PC-3 (cell line): ENCODE data around the gene HAPLN2. TPM values are rescaled to one million over a fixed set of nuclear protein-coding genes. Genes with fewer than 3 reads are reported as not detected.

Experiments used
- ATAC-seq: fragments of 200-7000 bp; cut with Tn5 transposase; 2 replicates; pipeline ENCODE4 v1.9.1; 2020; ENCODE audit warnings: mild to moderate bottlenecking, moderate library complexity
- BruUV-seq: library from RNA; stranded (reverse); fragments of 400-500 nt; replicated peaks from 2 replicates; lab custom pipeline; 2021; lab: Mats Ljungman, UMichigan
- CTCF ChIA-PET: fragments of 300-600 bp; sonication (Branson Sonifier 250); formaldehyde crosslinking; loops from one replicate; lab custom pipeline; 2022; ENCODE audit warnings: antibody characterized with exemption; lab: Charles Lee
- POLR2A ChIA-PET: fragments of 300-600 bp; sonication (Branson Sonifier 250); formaldehyde crosslinking; loops from one replicate; lab custom pipeline; 2022; ENCODE audit warnings: antibody characterized with exemption; ENCODE audit not compliant: unreplicated experiment; lab: Charles Lee
- DNase-seq: peaks from one replicate; pipeline ENCODE4 v3.0.0-alpha.2; 2015
- H2AFZ ChIP-seq: fragments of 300-600 bp; sonication (generic); 2 replicates; pipeline ENCODE4 v1.6.0; 2016; ENCODE audit warnings: antibody characterized with exemption, low read length
- H3F3A ChIP-seq: fragments of 300-600 bp; sonication (generic); one replicate; pipeline ENCODE4 v1.6.0; 2017; ENCODE audit warnings: antibody characterized with exemption, low read length, control low read depth, mild to moderate bottlenecking; ENCODE audit not compliant: unreplicated experiment
- H3K27ac ChIP-seq: fragments of 300-600 bp; sonication (generic); 2 replicates; pipeline ENCODE4 v1.5.1; 2016; ENCODE audit warnings: mild to moderate bottlenecking, low read length
- H3K27me3 ChIP-seq: fragments of 300-600 bp; sonication (generic); 2 replicates; pipeline ENCODE4 v1.6.1; 2016; ENCODE audit warnings: low read length, mixed read lengths
- H3K36me3 ChIP-seq: fragments of 300-600 bp; sonication (generic); 2 replicates; pipeline ENCODE4 v1.6.1; 2016; ENCODE audit warnings: low read depth, mixed run types, low read length, mixed read lengths
- H3K4me1 ChIP-seq: fragments of 300-600 bp; sonication (generic); 2 replicates; pipeline ENCODE4 v1.5.1; 2016; ENCODE audit warnings: low read length; ENCODE audit not compliant: insufficient read depth
- H3K4me2 ChIP-seq: fragments of 300-600 bp; sonication (generic); 2 replicates; pipeline ENCODE4 v1.6.0; 2016; ENCODE audit warnings: low read length
- H3K4me3 ChIP-seq: fragments of 300-600 bp; sonication (generic); 2 replicates; pipeline ENCODE4 v1.5.1; 2016; ENCODE audit warnings: mild to moderate bottlenecking, low read length, mixed read lengths
- H3K79me2 ChIP-seq: fragments of 300-600 bp; sonication (generic); 2 replicates; pipeline ENCODE4 v1.6.1; 2017; ENCODE audit warnings: low read length, mixed read lengths
- H3K9ac ChIP-seq: fragments of 300-600 bp; sonication (generic); 2 replicates; pipeline ENCODE4 v1.6.0; 2016; ENCODE audit warnings: mild to moderate bottlenecking, low read length
- H3K9me2 ChIP-seq: fragments of 300-600 bp; sonication (generic); replicated peaks from 2 replicates; pipeline ENCODE4 v1.6.1; 2016; ENCODE audit warnings: mixed run types, low read length, mixed read lengths
- H3K9me3 ChIP-seq: fragments of 300-600 bp; sonication (generic); 2 replicates; pipeline ENCODE4 v1.6.1; 2016; ENCODE audit warnings: low read length, mixed read lengths
- H4K20me1 ChIP-seq: fragments of 300-600 bp; sonication (generic); 2 replicates; pipeline ENCODE4 v1.6.1; 2016; ENCODE audit warnings: low read length, mixed read lengths
- EZH2 ChIP-seq: fragments of 300-600 bp; sonication (generic); IDR thresholded peaks from one replicate; pipeline ENCODE4 v1.6.1; 2017; ENCODE audit warnings: antibody characterized with exemption, mild to moderate bottlenecking, low read length; ENCODE audit not compliant: unreplicated experiment
- EZH2phosphoT487 ChIP-seq: fragments of 300-600 bp; sonication (generic); IDR thresholded peaks from 2 replicates; pipeline ENCODE4 v1.6.1; 2018; ENCODE audit warnings: mild to moderate bottlenecking, antibody characterized with exemption, low read length, borderline replicate concordance
- intact Hi-C: fragments of 100-400 bp; cut with micrococcal nuclease; formaldehyde crosslinking; loops from 2 replicates; pipeline ENCODE4 v1.9.0; 2023
- total RNA-seq: library from RNA; depleted of rRNA; stranded (reverse); fragments of >200 nt; gene quantifications from 2 replicates; pipeline ENCODE4 v1.2.3, GENCODE V29; 2014
- TF ChIP-seq, protein P1 (sequence below): fragments of 300-600 bp; sonication (generic); conservative IDR thresholded peaks from 2 replicates; pipeline ENCODE4 v1.5.1; 2017; ENCODE audit warnings: antibody characterized with exemption, low read depth, mild to moderate bottlenecking, low read length

Gene HAPLN2
- total RNA-seq, 1 experiment from 2014 or later: 1.1 TPM

DNA sequence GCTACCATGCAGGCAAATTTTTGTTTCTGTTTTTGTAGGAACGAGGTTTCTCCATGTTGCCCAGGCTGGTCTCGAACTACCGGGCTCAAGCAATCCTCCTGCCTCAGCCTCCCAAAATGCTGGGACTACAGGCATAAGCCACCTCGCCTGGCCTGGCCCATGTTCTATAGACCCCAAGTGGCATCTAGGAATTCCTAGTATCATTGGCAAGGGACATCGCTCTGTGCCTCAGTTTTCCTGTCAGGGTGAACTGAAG lies 43.5 kb downstream of the HAPLN2 start:
- no peak for ATAC-seq

DNA sequence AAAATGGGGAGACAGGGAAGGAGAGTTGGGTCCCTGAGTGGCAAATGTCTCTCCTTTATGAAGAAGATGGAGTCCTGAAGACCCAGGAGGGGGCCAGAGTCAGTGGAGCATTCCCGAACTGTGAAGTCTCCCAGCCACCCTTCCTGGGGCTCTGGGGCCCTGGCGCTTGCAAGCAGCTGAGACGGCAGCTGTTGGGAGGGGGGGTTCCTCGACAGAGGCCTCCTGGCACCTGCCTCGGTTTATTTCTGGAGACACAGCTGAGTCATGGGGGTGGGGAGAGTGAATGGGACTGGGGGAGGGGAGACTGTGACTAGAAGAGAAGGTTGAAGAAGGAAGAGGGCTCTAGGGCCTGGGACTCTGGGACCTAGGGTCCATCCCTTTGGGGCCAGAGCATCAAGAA lies 44.0 kb downstream of the HAPLN2 start:
- Histone ChIP-seq H3K4me1 (peaks cover 41% of the 10 kb centered on the region), H3K27me3 (no peaks in the 10 kb centered on the region), H3K9ac (no peak overlapping the region), H3F3A (peaks cover 5% of the 10 kb centered on the region), H3K9me2 (no peaks in the 10 kb centered on the region), H3K4me2 (no peak overlapping the region), H2AFZ (no peak overlapping the region), H3K36me3 (no peaks in the 10 kb centered on the region), H3K9me3 (no peaks in the 10 kb centered on the region), H4K20me1 (no peaks in the 10 kb centered on the region), H3K79me2 (peaks cover 15% of the 10 kb centered on the region), H3K27ac (no peak overlapping the region), H3K4me3 (no peak overlapping the region)
- POLR2A ChIA-PET: no interaction called here
- CTCF ChIA-PET: no interaction called here
- DNase-seq: no peak
- intact Hi-C loops: no loop called here
- no peak for TF ChIP-seq EZH2phosphoT487
- no peak for TF ChIP-seq EZH2
- TF ChIP-seq, protein P1, sequence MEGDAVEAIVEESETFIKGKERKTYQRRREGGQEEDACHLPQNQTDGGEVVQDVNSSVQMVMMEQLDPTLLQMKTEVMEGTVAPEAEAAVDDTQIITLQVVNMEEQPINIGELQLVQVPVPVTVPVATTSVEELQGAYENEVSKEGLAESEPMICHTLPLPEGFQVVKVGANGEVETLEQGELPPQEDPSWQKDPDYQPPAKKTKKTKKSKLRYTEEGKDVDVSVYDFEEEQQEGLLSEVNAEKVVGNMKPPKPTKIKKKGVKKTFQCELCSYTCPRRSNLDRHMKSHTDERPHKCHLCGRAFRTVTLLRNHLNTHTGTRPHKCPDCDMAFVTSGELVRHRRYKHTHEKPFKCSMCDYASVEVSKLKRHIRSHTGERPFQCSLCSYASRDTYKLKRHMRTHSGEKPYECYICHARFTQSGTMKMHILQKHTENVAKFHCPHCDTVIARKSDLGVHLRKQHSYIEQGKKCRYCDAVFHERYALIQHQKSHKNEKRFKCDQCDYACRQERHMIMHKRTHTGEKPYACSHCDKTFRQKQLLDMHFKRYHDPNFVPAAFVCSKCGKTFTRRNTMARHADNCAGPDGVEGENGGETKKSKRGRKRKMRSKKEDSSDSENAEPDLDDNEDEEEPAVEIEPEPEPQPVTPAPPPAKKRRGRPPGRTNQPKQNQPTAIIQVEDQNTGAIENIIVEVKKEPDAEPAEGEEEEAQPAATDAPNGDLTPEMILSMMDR: no peak
- no TSS peak for BruUV-seq
- no peak for ATAC-seq

More for the DNA sequence above, 43.5 kb downstream of the HAPLN2 start:
- Histone ChIP-seq H3K9me3 (no peaks in the 10 kb centered on the region), H3K27me3 (no peaks in the 10 kb centered on the region), H3K27ac (no peak overlapping the region), H3K4me1 (peaks cover 44% of the 10 kb centered on the region), H3F3A (peaks cover 5% of the 10 kb centered on the region), H3K4me3 (no peak overlapping the region), H3K9ac (no peak overlapping the region), H4K20me1 (no peaks in the 10 kb centered on the region), H3K79me2 (peaks cover 15% of the 10 kb centered on the region), H3K4me2 (no peak overlapping the region), H3K9me2 (no peaks in the 10 kb centered on the region), H3K36me3 (no peaks in the 10 kb centered on the region), H2AFZ (no peak overlapping the region)
- CTCF ChIA-PET: interaction anchor here (0.6 to 1.0 kb wide), 2 partner anchors 13 to 162 kb away, joined by 3 read pairs; no protein-coding TSS in a partner anchor
- no peak for DNase-seq
- POLR2A ChIA-PET: interaction anchor here (0.6 kb wide), 1 partner anchor 14 kb away, joined by 3 read pairs; no protein-coding TSS in a partner anchor
- intact Hi-C loops: no loop called here
- BruUV-seq: no TSS peak
- TF ChIP-seq EZH2 (no peak), EZH2phosphoT487 (no peak)
- TF ChIP-seq, protein P1: no peak

DNA sequence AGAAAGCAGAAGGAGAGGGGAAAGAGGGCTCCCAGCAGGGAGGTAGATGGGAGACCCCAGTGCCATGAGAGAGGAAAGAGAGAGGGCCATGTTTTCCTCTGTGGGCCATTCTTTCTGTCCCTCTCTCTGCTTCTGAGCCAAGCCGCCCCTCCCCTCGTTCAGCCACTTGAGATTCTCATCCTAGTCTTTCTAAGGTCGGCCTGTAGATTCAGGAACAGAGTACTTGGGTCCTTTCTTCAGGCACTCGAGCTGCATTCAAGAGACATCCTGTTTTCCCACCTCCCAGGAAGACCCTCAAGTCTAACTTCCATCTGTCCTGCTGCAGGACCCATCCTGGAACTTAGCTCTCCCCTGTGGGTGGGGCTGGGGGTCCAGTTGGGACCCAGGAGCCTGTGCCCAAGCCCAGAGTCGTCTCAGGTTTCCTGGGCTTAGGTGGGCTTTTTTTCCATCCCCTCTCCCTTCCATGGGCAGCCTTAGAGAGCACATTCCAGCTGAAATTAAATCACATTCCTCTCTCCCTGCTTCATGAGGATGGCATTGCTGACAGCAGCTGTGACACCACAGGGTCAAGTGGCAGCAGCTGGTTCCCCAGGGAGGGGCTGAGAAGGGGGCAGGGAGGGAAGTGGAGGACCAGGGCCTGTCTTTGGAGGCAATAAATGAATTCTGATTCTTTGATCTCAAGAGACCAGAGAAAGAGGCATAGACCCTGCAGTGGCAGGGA lies 45.0 kb downstream of the HAPLN2 start:
- Histone ChIP-seq H3K9me3 (no peaks in the 10 kb centered on the region), H3K36me3 (no peaks in the 10 kb centered on the region), H3K4me2 (no peak overlapping the region), H3K9me2 (no peaks in the 10 kb centered on the region), H3F3A (peaks cover 5% of the 10 kb centered on the region), H4K20me1 (no peaks in the 10 kb centered on the region), H3K4me1 (peaks cover 40% of the 10 kb centered on the region), H3K27ac (no peak overlapping the region), H3K79me2 (peaks cover 14% of the 10 kb centered on the region), H3K27me3 (no peaks in the 10 kb centered on the region), H2AFZ (no peak overlapping the region), H3K9ac (no peak overlapping the region), H3K4me3 (no peak overlapping the region)
- intact Hi-C loops: no loop called here
- CTCF ChIA-PET: no interaction called here
- POLR2A ChIA-PET: no interaction called here
- TF ChIP-seq, protein P1: no peak
- TF ChIP-seq EZH2 (no peak), EZH2phosphoT487 (no peak)
- ATAC-seq (no peak), DNase-seq (no peak)
- BruUV-seq: no TSS peak
